ENCODE measurements around the gene SEZ6.
A peak's percentile ranks its signal among the peaks of the same experiment; 100 is the strongest.

Gene SEZ6

DNA sequence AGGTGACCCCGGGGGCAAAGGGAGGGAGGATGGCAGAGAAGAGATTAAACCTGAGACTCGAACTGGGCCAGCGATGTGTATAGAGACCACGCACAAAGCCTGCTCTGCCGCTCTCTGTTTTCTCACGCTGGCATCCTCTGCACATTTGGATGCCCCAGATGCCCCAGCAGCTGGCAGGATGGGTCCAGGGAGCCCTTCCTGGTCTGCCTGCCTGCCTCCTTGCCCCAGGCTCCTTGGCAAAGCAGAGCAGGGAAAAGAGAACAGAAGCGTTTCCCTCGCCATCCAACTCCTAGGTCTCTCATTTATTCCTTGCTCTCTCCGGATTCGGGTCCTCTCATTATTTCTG is 31.9 kb upstream of the SEZ6 start:
- DNase-seq, result no peak

DNA sequence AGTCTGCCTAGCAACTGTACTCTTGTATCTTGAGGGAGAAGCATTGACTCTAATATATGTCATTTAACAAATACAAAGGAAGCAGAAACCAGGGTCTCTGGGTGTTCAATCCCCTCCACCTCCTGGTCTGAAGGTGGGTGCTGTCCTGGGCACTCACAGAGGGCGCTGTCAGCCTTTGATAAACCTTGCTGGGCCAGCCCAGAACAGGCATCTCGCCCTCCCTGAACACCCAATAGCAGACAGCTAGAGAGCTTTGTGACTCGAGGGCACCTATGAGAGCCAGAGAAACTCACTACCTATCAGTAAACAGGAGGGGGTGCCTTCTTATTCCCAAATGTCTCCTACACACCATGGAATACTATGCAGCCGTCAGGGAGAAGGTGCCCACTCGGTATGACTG is 30.8 kb upstream of the SEZ6 start:
- no peak for DNase-seq

DNA sequence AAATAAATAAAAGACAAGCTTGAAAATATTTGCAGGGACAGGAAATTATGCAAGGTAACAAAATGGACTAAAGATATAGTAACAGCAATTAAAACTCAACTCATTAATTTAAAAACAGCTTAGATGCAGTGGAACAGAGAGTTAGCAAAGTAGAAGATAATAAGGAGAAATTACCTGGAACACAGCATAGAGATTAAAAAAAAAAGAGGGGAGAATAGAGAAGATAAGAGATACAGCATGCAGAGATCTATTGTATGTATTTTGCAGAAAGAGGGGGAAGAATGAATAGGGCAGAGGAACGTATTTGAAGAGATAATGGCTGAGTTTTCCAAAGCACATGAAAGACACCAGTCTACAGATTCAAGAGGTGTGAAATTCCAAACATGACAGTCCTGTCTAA is 28.7 kb upstream of the SEZ6 start:
- no peak for DNase-seq

DNA sequence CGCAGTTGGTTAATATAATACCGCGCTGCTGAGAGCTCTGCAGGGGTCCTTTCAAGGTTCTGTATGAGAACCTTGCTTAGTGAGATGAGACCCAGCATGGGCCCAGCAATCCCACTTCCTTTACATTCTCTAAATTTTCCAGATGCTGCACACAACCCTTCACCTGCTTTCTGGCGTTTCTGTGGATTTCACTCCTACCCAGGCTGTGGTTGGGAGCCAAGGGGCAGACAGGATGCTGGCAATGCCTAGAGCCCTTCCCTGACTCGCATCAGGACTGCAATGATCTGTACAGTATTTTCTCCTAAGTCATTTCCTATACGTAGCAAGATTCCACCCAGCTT is 27.0 kb upstream of the SEZ6 start:
- no peak for DNase-seq

DNA sequence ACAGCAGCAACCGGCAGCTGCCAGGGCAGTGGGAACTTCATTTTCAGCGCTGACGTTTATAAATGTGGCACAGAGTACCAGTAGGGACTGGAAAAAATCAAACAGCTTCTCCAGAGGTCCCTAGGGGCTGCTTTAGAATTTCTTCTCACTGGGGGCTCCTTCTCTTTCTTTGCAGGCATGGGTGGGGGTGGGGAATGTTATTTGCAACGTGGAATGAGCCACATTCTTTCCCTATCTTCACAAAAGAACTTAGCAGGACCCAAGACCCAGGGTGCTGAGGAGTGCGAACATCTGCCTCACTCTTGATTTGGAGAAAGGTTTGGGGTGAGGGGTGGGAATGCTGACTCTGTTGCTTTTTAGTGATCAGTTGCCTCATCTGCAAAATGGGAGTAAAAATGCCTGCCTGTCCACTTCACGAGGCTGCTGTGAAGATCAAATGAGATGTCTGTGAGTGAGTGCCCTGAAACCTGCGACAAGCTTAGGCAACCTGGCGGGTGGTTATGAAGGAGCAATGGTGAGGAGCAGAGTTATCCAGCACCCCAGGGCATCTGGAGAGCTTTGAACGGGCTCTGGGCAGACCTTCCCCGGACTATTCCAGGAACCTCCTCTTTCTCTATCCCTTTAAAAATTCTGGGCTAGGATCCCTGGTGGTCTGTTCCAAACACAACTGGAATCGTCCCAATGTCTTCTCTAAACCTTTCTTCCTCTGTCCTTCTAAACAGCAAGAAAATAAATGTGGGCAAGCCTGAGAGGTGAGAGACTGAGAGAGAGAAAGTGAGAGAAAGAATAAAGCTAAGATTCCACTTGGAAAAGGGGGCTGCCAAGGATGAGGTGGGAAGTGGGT is 26.4 kb upstream of the SEZ6 start:
- DNase-seq, result no peak

DNA sequence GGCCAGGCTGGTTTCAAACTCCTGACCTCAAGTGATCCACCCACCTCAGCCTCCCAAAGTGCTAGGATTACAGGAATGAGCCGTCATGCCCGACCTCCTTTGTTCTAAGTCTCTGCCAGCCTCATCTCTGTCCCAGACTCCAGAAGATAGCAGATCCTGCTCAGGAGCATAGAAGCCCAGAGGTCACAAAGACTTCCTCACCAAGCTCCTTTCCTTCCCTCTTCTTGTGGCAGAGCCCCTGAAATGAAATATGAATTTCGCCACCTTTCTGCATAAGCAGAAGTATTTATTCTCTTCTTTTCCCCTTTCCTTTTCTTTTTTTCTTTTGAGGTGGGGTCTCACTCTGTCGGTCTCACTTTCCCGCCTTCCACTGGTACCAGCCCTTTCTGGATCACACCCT is 25.7 kb upstream of the SEZ6 start:
- DNase-seq, result no peak

DNA sequence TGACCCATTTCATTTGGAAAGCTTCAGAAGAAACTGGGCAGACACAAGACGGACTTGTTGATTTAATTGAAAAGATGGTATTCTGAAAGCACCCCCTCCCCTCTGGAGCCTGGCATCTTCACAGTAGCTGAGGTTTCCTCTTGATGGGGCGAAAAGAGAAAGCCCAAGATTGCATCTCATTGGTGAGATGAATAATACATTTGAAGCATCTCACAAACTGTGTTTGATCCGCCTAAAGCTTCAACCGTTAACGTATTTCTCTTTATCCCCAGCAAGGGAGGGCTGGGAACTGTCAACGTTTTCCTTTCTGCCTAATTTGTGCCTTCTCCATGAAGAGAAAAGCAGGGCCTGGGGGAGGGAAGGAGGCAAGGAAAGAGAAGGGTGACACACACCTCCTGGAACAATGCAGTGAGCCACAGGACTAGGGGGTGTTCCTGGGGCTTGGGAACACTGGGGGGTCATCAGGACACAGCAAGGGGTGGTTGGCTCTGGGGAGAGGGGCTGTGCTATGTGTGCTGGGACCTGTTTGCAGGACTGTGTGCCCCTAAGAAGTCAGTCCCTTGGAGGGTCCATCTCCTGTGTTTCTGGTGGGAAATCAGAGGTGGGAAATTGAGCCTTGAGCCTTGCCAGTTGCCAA is 18.6 kb upstream of the SEZ6 start:
- no peak for DNase-seq

DNA sequence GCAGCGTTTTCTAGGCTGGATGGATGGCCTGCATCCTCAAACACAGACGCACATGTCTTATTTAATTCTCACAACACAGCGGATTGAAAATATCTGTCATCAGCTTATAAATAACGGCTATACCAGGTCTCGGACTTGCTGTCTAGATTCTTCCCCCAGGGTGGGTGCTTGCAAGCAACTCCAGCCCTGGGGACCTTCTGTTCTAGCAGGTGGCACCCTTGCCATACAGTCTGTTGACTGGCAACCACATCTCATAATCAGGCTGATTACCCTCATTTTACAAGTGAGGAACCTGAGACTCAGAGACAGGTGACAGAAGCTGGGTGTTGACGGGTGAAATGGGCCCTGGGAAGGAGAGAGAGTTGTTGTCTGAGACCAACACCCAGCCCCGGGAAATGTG is 16.2 kb upstream of the SEZ6 start:
- DNase-seq, result no peak

DNA sequence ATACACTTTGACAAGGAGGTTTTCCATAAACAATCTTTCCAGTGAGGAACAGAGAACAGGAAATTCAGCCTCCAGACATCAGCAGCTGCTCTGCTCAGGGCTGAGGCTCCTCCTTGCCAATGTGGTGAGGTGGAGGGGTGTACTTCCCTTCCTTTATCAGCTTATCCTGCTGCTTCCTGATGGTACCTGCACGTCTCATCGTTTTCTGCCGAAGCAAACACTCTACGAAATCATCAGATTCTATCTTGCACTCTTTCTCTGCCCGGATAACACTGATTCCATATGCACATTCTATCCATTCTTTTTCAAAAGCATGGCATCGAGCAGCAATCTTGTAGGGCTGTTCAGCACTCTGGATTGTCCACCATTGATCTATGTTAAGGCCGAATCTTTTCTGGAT is 15.4 kb upstream of the SEZ6 start:
- no peak for DNase-seq

DNA sequence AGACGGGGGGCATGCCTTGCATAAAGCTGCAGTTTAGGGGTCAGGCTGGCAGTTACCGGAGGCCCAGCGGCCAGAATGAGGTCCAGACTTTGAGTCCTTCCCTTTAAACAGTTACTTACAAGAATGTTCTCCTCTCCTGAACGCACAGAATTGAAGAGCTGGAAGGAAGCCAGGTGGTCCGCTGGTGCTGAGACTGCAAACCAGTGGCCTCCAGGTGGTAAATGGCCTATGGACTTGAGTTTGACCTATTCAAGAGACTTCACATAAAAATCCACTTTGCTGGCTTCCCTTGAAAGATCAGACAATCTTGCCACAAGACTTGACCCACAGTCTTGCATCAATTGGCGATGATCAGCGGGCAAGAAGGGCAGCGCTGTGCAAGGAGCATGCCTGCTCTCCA is 14.7 kb upstream of the SEZ6 start:
- no peak for DNase-seq

DNA sequence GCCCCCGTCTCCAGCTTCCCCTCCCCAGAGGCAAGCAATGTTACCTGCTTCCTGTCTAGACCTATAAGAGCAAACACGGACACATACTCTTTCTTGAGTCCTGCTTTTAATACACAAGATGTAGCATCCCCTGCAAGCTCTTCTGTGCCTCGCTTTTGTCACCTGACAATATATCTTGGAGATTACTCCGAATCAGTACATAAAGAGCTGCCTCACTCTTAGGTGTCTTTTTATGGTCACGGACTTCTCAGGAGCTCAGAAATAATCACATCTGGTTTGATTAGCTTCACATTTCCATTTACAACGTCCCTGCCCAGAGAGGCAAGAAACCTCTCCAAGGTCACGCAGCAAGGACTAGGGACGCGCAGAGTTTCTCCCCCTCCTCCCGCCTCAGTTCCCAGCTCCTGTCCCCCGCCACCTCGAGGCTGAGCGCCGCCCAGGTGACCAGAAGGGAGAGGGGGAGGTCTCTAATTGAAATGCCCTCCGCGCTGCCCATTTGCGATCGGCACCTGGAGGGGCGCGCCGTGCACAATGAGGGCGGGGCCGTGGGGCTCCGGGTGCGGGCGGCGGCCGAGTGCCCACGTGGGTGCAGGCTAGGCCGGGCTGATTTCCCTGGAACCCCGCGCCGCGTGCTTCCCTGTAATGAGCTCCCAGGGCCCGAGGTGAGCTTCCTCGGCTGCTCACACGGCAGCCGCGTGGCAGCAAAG is 13.8 kb upstream of the SEZ6 start:
- DNase-seq, result peak in 1 of 2 experiments; percentile 12

DNA sequence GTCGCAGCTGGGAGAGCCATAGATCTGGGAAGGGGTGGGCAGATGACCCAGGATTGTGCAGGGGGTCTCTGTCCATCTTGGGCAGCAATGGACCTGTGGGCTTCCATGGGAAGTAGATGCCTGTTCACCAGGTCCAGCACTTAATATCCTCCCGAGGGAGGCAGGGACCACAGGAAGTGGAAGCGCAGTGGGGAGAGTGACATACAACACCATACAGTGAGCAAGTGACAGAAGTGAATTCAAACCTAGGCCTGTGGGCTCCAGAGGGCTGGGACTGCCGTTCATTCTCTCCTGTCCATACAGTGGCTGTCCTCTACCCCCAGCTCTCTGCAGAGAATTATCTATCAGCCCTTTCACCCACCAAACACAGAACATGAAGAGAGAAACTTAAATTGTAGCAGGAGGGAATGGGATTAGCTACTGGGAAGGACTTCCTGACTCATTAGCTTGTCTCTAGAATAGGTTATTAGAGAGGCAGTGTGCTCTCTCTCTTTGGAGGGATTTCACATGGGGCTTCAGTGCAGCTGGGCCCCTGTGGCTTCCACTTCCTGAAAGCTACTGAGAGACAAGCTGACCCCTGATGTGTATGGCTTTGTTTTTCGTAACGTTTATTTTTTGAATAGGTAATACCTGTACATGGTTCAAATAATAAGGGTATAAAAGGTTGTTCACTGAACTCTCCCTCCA is 13.1 kb upstream of the SEZ6 start:
- DNase-seq, result no peak

DNA sequence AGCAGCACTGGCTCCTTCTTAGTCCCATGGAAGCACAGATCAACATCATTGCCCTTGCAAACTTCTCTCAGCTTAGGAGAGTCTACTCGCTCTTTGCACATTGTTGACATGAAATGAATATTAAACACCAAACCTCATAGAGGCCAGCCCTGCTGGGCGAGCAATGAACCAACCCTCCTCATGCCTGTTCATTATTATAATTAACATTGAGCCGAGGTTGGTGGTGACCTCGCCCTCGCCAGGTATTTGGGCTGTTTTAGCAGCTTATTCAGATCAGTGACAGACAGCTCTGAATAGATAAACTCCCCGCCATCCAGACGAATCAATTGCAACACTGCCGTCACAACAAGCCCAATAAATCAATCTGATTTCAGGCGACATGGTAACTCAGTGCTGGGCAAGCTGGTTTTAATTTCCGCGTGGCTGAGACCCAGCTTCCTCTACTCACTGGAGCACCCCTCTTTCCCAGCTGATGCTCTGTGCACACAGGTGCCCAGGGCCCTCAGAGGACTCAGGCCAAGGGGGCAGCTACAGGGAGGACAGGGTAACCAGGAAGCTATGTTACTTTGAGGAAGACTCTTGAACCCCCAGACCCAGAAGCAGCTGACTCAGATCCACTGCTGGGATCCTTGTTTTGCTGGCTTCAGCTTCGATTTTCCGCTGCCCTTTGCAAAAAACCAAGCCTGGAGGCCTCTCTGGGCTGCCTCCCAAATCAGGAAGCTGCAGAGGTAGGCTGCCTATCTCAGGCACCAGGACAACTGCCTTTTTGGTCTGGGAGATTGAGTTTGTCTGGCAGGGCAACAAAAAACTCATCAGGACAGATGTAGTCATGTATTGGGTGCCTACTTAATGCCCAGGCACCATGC is 10.7 kb upstream of the SEZ6 start:
- no peak for DNase-seq

DNA sequence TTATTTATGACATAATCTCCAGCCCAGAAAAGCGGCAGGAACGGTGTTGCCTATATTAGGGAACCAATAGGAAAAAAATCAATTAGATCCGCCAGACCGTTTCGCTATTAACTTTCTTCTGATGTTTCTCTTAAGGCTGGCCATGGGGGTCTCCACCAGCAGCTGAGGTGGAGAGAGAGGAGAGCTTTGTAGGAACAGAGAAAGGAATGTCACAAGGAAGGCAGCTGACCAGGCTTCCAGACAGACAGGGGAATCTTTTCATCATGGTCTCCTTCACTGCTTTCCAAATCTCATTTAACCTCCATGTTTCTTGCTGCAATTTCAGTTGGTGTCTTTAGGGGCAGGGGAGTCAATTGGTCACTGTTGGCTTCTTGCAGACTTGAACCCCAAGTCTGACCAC is 8.9 kb upstream of the SEZ6 start:
- DNase-seq, result no peak

DNA sequence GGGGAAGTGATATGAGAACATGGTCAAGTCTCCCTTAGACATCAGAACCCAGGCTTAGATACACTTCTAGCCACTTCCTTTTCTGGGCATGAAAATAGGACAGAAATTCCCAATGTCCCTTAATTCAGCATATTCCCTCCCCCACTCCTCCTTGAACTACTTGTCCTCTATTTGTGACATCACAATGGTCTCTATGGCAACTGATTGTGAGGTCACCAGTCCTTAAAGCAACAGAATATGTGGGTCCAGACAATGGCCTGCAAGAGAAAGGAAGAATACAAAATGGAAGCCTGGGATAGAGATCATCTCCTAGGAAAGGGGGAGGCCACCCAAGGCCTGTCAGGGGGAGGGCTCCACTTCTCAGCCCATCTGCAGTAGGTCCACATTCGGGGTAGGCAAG is 6.7 kb upstream of the SEZ6 start:
- DNase-seq, result no peak

DNA sequence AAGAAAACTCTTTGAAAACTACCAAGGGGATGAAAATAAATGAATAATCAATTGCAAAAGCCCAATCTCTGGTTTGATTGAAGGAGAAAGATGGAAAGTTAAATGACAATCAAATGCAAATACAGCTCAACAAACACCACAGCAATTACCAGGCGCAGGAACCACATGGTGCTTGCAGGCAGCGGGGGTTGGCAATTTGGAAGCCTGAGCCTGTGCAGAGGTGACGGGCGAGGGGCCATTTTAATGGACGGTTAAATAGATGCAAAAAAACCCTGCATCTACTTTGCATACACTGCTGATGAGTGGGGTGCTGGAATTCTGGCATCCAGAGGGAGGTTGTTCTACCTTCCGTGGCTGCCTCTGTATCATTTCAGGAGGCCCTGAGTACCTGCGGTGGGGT is 4.8 kb upstream of the SEZ6 start:
- DNase-seq, result no peak

DNA sequence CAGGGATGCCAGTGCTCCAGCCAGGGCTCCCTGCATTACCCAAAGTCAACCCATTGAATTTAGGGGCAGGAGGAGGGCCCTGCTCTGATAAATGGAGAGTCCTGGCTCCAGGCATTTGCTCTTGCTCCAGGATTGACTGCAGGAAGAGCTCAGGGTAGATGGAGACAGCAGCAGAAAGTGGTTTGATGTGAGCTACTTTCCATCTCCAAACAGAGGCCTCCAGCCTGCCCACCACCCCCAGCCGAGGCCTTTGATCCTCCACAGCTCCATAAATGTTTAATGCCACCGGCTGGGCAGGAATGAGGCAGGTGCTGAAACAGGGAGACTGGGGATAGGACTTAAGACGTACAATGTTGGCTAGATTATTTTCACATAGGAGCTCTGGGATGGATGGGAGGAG is 4.3 kb upstream of the SEZ6 start:
- no peak for DNase-seq

DNA sequence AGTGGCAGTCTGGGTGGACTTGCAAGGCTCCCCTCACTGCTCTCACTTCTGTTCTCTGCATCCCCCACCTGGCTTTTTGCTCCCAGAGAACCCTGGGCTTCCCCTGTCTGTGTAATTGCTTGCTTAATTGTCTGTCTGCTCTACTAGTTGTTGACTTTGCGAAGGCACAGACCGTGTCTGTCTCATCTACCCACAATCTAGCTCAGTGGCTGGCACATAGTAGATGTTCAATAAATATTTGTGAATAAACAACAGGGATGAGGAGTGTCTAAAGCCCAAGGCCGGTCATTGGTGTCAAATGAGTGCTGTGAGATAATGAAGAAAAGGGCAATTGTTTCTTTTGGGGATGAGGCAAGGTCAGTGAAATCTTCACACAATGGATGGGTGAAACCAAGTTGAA is 2.8 kb upstream of the SEZ6 start:
- no peak for DNase-seq

DNA sequence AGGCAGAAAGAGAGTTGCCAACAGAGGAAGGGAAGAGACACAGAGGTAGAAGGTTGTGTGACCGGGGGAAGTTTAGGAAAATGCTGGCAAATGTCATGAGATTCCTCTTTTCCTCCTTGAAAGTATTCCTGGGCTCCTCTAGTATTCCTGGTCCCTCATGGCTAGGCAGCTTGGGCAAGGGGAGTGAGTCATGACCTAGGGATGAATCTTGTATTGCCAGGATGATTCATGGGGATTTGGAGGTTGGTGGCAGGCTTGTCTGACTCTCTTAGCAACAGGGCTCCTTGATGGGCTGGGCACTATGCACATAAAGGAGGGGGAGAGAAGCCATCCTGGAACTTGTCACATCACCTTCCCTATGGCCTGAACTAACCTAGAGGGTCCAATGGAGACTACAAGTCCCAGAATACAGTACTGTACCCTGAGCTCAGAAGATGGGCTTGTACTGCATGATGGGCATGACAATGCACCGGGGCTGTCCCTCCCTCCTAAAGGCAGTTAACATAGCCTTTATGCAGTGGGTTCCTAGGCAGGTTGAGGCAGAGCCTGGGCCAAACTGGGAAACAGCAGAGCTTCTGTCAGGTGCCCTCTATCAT is 2.1 kb upstream of the SEZ6 start:
- no peak for DNase-seq

DNA sequence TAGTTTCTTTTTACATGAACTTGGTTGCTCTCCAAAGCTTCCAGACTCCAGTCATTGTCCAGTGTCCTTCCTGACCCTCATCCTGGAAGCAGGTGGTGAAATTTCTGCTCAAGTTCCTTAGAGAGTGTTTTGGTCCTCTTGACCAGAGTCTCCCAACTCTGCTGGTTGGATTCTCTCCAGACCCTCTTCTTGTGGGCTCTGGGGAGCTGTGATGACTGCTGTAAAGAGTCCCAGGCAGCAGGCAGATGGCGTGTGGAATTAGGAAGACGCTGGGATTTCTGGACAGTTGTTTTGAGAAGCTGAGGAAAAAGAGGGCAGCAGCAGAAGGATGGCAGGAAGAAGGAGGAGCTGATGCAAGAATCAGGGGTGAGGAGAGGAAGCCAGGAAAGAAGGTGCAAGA is 1.6 kb upstream of the SEZ6 start:
- no peak for DNase-seq

DNA sequence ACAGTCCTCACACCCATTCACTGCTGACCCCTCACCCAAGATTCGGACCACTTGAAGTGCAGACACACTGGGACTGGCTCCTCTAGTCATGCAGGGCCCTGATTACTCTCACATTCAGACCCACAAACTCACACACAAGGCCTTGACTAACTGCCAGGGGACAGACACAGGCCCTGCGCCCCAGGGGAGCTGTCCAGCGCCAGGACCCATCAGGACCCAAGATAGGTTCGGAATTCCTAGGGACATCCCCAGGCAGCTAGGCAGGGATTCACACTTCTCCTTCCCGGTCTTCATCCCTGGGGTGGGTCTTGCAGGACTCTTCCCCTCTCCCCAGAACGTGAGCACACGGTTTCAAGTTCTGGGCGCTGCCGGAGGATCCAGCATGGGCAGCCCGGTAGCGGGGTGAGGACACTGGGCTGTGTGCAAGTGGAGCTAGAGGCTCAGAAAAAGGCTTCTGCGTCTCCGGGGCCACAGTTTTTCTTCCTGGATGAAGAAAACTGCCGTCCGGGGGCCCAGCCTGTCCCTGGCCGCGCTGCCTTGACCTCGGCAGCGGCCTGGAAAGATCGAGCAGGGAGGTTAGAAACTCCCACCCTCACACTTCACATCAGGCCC is 1.6 kb downstream of the SEZ6 start:
- DNase-seq, result no peak

DNA sequence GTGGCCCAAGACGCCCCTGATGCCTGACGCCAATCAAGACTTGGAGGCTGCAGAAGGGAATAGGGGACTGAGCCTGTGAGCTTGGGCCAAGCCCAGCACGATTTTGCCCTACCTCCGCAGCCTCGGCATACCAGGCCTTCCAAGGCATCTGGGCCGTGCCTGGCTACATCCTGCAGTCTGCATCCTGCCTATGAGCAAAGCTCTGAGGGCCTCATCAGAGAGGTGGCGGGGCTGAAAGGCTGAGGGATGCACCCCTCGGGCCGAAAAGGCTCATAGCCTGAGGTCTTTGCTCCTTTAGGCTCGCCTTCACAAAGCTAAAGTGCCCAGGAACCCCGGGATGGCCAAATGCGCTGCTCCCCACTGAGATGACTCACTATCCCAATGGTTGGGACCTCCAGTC is 2.5 kb downstream of the SEZ6 start:
- DNase-seq, result no peak
